Liver (tissue), 9 donors: Measurements from ENCODE around the gene RAD51B. TPM values are rescaled to one million over a fixed set of nuclear protein-coding genes. Genes with fewer than 3 reads are reported as not detected.
A peak's percentile ranks its signal among the peaks of the same experiment; 100 is the strongest.

Experiments
- DNase-seq: peaks from one replicate; pipeline ENCODE4 v3.0.0-alpha.2; 2017; ENCODE audit warnings: low spot score
- H3K27ac ChIP-seq, 2 donors: one replicate each; pipeline ENCODE4 v1.7.0; 2013; ENCODE audit warnings: inconsistent platforms in 2 of 2, low read length in 2 of 2, control low read depth in 1 of 2, low read depth in 1 of 2, mild to moderate bottlenecking in 1 of 2
- H3K27me3 ChIP-seq, 4 donors: one replicate each; pipeline versions ENCODE4 v1.6.1 to v1.7.0; 2013; ENCODE audit warnings: low read length in 3 of 4, inconsistent platforms in 1 of 4, mild to moderate bottlenecking in 1 of 4, moderate library complexity in 1 of 4; ENCODE audit not compliant: control insufficient read depth in 4 of 4, insufficient read depth in 4 of 4
- H3K36me3 ChIP-seq, 4 donors: one replicate each; pipeline versions ENCODE4 v1.6.1 to v1.7.0; 2013; ENCODE audit warnings: low read length in 3 of 4, mild to moderate bottlenecking in 3 of 4, low read depth in 1 of 4, moderate library complexity in 1 of 4; ENCODE audit not compliant: control insufficient read depth in 4 of 4, insufficient read depth in 3 of 4
- H3K4me1 ChIP-seq, 4 donors: one replicate each; pipeline versions ENCODE4 v1.6.1 to v1.7.0; 2013; ENCODE audit warnings: low read length in 3 of 4, mild to moderate bottlenecking in 3 of 4, moderate library complexity in 1 of 4; ENCODE audit not compliant: control insufficient read depth in 4 of 4, insufficient read depth in 4 of 4
- H3K4me3 ChIP-seq, 3 donors: one replicate each; pipeline versions ENCODE4 v1.6.1 to v1.7.0; 2013; ENCODE audit warnings: low read length in 3 of 3, control low read depth in 1 of 3, low read depth in 1 of 3, mild to moderate bottlenecking in 1 of 3
- H3K9ac ChIP-seq, 2 donors: one replicate each; pipeline ENCODE4 v1.7.0; 2013; ENCODE audit warnings: low read length in 2 of 2, mild to moderate bottlenecking in 2 of 2, moderate library complexity in 2 of 2, control low read depth in 1 of 2, low read depth in 1 of 2
- H3K9me3 ChIP-seq, 4 donors: one replicate each; pipeline versions ENCODE4 v1.6.1 to v1.7.0; 2013; ENCODE audit warnings: low read length in 3 of 4; ENCODE audit not compliant: control insufficient read depth in 4 of 4
- EGR1 ChIP-seq, 2 donors: IDR thresholded peaks; 2 replicates each; pipeline ENCODE4 v1.6.1; 2016 to 2018; ENCODE audit warnings: antibody characterized with exemption in 2 of 2, low read depth in 2 of 2
- FOXA1 ChIP-seq: IDR thresholded peaks from 2 replicates; pipeline ENCODE4 v1.6.1; 2016; ENCODE audit warnings: antibody characterized with exemption
- FOXA2 ChIP-seq: IDR thresholded peaks from 2 replicates; pipeline ENCODE4 v1.6.1; 2016; ENCODE audit warnings: antibody characterized with exemption
- GABPA ChIP-seq, 2 donors: IDR thresholded peaks in 1 of 2; conservative IDR thresholded peaks in 1 of 2; 2 replicates each; pipeline ENCODE4 v1.6.1; 2016; ENCODE audit warnings: antibody characterized with exemption in 2 of 2, mild to moderate bottlenecking in 1 of 2, moderate library complexity in 1 of 2
- HNF4A ChIP-seq, 2 donors: conservative IDR thresholded peaks; 2 replicates each; pipeline ENCODE4 v1.6.1; 2016; ENCODE audit warnings: antibody characterized with exemption in 2 of 2, mild to moderate bottlenecking in 2 of 2
- HNF4G ChIP-seq: IDR thresholded peaks from 2 replicates; pipeline ENCODE4 v1.6.1; 2016; ENCODE audit warnings: antibody characterized with exemption
- JUND ChIP-seq, 2 donors: IDR thresholded peaks; 2 replicates each; pipeline ENCODE4 v1.6.1; 2016; ENCODE audit warnings: antibody characterized with exemption in 2 of 2
- NR2F2 ChIP-seq: IDR thresholded peaks from 2 replicates; pipeline ENCODE4 v1.6.1; 2016; ENCODE audit warnings: antibody characterized with exemption
- RAD21 ChIP-seq, 2 donors: IDR thresholded peaks; 2 replicates each; pipeline ENCODE4 v1.6.1; 2016; ENCODE audit warnings: antibody characterized with exemption in 2 of 2, mild to moderate bottlenecking in 2 of 2
- RXRA ChIP-seq, 2 donors: IDR thresholded peaks; 2 replicates each; pipeline ENCODE4 v1.6.1; 2017 to 2018; ENCODE audit warnings: antibody characterized with exemption in 2 of 2, mild to moderate bottlenecking in 1 of 2
- SP1 ChIP-seq: IDR thresholded peaks from 2 replicates; pipeline ENCODE4 v1.6.1; 2018; ENCODE audit warnings: antibody characterized with exemption, mild to moderate bottlenecking
- TAF1 ChIP-seq: conservative IDR thresholded peaks from 2 replicates; pipeline ENCODE4 v1.6.1; 2016; ENCODE audit warnings: antibody characterized with exemption, mild to moderate bottlenecking
- WGBS: extraction: QIAGEN DNeasy Blood & Tissue Kit; methylation state at CpG from one replicate; pipeline ENCODE4 v1.1.7; 2013; 5-methylcytosine and 5-hydroxymethylcytosine counted together
- polyA plus RNA-seq, 2 donors: library from polyadenylated mRNA; stranded (reverse) in 1 of 2; unstranded in 1 of 2; fragments of 200-250 nt in 1 of 2; fragments of >200 nt in 1 of 2; fragmentation: Nextera tagmentation in 1 of 2; extraction: Ambion mirVana in 1 of 2; gene quantifications; one replicate each; pipeline versions ENCODE4 v1.2.1 to v1.2.3, GENCODE V29; 2013 to 2015
- total RNA-seq, 2 donors: library from RNA; depleted of rRNA; stranded (reverse); fragments of >200 nt; gene quantifications; one replicate each; pipeline ENCODE4 v1.2.3, GENCODE V29; 2014
- TF ChIP-seq, protein P1 (sequence below): fragments of 150-350 bp; IDR thresholded peaks from 2 replicates; pipeline ENCODE4 v1.5.1; 2017; ENCODE audit warnings: improper control_type of control experiment, low read depth, low read length; ENCODE audit not compliant: missing input control
- TF ChIP-seq, protein P2 (sequence below): IDR thresholded peaks from 2 replicates; pipeline ENCODE4 v1.6.1; 2016; ENCODE audit warnings: antibody characterized with exemption, mild to moderate bottlenecking
- TF ChIP-seq, protein P3 (sequence below): IDR thresholded peaks from 2 replicates; pipeline ENCODE4 v1.6.1; 2016; ENCODE audit warnings: antibody characterized with exemption
- donor health status: healthy.
- donor health status: healthy.
- donor health status: healthy.
- donor health status: healthy.
- donor health status: healthy.

RAD51B gene
- total and polyA plus RNA-seq, 4 donors: 0.81 to 12.9 (median 2.4) TPM

DNA sequence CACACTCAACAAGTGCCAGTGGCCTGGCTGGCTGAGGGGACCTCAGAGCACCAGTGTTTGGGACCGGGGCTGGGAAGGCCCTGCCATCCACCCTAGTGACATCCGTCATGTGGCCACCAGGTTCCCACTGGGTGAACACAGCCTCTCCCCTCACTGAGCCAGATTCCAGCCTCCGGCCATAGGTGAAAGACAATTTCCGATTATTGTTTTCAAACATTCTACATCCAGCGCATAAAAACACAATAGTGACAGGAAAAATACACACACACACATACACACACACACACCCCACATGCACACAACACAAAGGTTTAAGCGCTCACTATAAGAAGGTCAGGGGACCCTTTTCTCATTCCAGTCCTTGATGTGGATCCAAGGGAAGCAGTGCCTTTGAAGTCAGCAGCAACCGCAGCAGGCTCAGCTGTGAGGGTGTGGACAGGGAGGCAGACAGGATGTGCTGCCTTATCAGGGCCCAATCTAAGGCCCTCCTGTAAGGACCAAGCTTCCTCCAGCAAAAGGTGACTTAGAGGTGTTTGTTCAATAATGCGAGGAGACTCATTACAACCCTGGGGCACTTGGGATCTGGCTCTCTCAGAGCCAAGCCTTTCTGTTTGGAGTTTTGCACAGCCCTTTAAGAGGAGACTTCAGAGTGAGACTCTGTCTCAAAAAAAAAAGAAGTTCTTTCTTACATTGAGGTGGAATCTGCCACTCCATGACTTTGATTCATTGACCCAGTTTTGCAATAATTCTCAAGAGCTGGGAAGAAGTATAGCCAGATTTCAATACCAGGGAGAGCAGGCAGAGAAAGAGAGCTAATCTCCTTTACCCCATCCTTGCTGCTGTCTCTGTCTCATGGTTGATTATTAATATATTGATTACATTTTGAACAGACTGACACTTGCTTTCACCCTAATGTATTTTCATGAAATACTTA is 745.5 kb downstream of the RAD51B start:
- no peaks in the 10 kb centered on the region for H3K27me3 ChIP-seq
- TF ChIP-seq HNF4G: no peak
- peak in 1 of 2 donors; percentile 2 for TF ChIP-seq RAD21 (IDR thresholded peaks at IDR 0.05)
- peak overlapping the region in 1 of 2 donors; percentile 0 for H3K9ac ChIP-seq
- WGBS: 83% methylated on average over 8 of the region's 8 CpGs
- H3K4me3 ChIP-seq: no peak overlapping the region
- H3K9me3 ChIP-seq: no peaks in the 10 kb centered on the region
- peaks cover 21 to 62% (median 44%) of the 10 kb centered on the region in 4 donors for H3K4me1 ChIP-seq
- no peaks in the 10 kb centered on the region for H3K36me3 ChIP-seq
- peak overlapping the region; percentile 73 to 85 for H3K27ac ChIP-seq
- no peak for DNase-seq

DNA sequence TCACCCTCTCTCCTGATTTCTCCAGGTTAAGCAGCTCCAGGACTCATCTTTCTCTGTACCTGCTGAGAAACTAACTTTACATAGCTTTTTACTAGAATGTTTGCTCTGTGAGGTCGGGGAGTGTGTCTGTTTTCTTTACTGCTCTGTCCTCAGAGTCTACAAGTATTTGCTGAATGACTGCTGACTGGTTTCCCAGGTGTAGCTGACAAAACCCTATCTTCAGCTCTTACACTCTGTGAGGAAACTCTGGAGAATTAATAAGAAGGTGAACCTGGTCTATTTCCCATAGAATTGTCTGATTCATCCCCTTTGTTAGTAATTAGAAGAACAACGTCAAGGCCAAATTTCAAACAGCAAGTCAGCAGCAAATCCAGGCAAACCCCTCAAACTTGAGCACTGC is 746.5 kb downstream of the RAD51B start:
- no peak overlapping the region for H3K9ac ChIP-seq
- H3K4me1 ChIP-seq: peaks cover 26 to 72% (median 50%) of the 10 kb centered on the region in 4 donors
- H3K4me3 ChIP-seq: no peak overlapping the region
- no peaks in the 10 kb centered on the region for H3K9me3 ChIP-seq
- 68% methylated on average over 2 of the region's 2 CpGs for WGBS
- no peaks in the 10 kb centered on the region for H3K36me3 ChIP-seq
- no peaks in the 10 kb centered on the region for H3K27me3 ChIP-seq
- no peak for DNase-seq
- peak overlapping the region; percentile 29 to 47 for H3K27ac ChIP-seq
- TF ChIP-seq FOXA2 (no peak), HNF4A (conservative IDR thresholded peaks at IDR 0.05) (no peak), HNF4G (no peak), TAF1 (no peak), GABPA (IDR thresholded peaks at IDR 0.05 in 1 of 2, conservative IDR thresholded peaks at IDR 0.05 in 1 of 2) (no peak), EGR1 (IDR thresholded peaks at IDR 0.05; ENCODE audit: low read depth in 2 of 2) (no peak), SP1 (no peak), RAD21 (IDR thresholded peaks at IDR 0.05) (no peak), NR2F2 (no peak), JUND (IDR thresholded peaks at IDR 0.05) (no peak), RXRA (IDR thresholded peaks at IDR 0.05) (no peak), FOXA1 (no peak)
- TF ChIP-seq, protein P1, sequence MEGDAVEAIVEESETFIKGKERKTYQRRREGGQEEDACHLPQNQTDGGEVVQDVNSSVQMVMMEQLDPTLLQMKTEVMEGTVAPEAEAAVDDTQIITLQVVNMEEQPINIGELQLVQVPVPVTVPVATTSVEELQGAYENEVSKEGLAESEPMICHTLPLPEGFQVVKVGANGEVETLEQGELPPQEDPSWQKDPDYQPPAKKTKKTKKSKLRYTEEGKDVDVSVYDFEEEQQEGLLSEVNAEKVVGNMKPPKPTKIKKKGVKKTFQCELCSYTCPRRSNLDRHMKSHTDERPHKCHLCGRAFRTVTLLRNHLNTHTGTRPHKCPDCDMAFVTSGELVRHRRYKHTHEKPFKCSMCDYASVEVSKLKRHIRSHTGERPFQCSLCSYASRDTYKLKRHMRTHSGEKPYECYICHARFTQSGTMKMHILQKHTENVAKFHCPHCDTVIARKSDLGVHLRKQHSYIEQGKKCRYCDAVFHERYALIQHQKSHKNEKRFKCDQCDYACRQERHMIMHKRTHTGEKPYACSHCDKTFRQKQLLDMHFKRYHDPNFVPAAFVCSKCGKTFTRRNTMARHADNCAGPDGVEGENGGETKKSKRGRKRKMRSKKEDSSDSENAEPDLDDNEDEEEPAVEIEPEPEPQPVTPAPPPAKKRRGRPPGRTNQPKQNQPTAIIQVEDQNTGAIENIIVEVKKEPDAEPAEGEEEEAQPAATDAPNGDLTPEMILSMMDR: no peak
- TF ChIP-seq, protein P2, sequence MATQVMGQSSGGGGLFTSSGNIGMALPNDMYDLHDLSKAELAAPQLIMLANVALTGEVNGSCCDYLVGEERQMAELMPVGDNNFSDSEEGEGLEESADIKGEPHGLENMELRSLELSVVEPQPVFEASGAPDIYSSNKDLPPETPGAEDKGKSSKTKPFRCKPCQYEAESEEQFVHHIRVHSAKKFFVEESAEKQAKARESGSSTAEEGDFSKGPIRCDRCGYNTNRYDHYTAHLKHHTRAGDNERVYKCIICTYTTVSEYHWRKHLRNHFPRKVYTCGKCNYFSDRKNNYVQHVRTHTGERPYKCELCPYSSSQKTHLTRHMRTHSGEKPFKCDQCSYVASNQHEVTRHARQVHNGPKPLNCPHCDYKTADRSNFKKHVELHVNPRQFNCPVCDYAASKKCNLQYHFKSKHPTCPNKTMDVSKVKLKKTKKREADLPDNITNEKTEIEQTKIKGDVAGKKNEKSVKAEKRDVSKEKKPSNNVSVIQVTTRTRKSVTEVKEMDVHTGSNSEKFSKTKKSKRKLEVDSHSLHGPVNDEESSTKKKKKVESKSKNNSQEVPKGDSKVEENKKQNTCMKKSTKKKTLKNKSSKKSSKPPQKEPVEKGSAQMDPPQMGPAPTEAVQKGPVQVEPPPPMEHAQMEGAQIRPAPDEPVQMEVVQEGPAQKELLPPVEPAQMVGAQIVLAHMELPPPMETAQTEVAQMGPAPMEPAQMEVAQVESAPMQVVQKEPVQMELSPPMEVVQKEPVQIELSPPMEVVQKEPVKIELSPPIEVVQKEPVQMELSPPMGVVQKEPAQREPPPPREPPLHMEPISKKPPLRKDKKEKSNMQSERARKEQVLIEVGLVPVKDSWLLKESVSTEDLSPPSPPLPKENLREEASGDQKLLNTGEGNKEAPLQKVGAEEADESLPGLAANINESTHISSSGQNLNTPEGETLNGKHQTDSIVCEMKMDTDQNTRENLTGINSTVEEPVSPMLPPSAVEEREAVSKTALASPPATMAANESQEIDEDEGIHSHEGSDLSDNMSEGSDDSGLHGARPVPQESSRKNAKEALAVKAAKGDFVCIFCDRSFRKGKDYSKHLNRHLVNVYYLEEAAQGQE: no peak
- TF ChIP-seq, protein P3, sequence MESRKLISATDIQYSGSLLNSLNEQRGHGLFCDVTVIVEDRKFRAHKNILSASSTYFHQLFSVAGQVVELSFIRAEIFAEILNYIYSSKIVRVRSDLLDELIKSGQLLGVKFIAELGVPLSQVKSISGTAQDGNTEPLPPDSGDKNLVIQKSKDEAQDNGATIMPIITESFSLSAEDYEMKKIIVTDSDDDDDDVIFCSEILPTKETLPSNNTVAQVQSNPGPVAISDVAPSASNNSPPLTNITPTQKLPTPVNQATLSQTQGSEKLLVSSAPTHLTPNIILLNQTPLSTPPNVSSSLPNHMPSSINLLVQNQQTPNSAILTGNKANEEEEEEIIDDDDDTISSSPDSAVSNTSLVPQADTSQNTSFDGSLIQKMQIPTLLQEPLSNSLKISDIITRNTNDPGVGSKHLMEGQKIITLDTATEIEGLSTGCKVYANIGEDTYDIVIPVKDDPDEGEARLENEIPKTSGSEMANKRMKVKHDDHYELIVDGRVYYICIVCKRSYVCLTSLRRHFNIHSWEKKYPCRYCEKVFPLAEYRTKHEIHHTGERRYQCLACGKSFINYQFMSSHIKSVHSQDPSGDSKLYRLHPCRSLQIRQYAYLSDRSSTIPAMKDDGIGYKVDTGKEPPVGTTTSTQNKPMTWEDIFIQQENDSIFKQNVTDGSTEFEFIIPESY: no peak
